HepG2 (cell line): ENCODE data around the gene PUS1. TPM values are rescaled to one million over a fixed set of nuclear protein-coding genes. Genes with fewer than 3 reads are reported as not detected.

Experiments
- ATAC-seq: fragments of 200-7000 bp; cut with Tn5 transposase; 3 replicates; pipeline ENCODE4 v1.9.1; 2020; ENCODE audit warnings: mild to moderate bottlenecking, moderate library complexity
- BruUV-seq: library from RNA; stranded (reverse); fragments of 400-500 nt; replicated peaks from 2 replicates; lab custom pipeline; 2021; lab: Mats Ljungman, UMichigan
- CTCF ChIA-PET: fragments of 300-600 bp; formaldehyde crosslinking; extraction: SDS; loops from one replicate; lab custom pipeline; 2021; ENCODE audit warnings: low total read pairs, inconsistent platforms, low intra/inter-chr PET ratio; lab: Yijun Ruan, JAX
- POLR2A ChIA-PET: fragments of 350-600 bp; sonication (Branson Sonifier 250); formaldehyde crosslinking; loops from one replicate; lab custom pipeline; 2020; ENCODE audit warnings: antibody characterized with exemption, inconsistent platforms; lab: Yijun Ruan, JAX
- DNase-seq: peaks from one replicate; pipeline ENCODE4 v3.0.0-alpha.2; 2015; ENCODE audit warnings: low spot score
- FAIRE-seq: peaks from 3 replicates; lab custom pipeline; 2011; peaks lifted over from hg19 to GRCh38; lab: Jason Lieb, UNC
- H2AFZ ChIP-seq: one replicate; pipeline ENCODE4 v1.6.1; 2011; ENCODE audit warnings: low read length, inconsistent platforms
- H3K27ac ChIP-seq: fragments of 300-600 bp; 3 replicates; pipeline ENCODE4 v1.8.0; 2011; ENCODE audit warnings: mixed run types, mild to moderate bottlenecking, mixed read lengths, low read length, inconsistent platforms; ENCODE audit not compliant: insufficient read depth; ENCODE audit errors: extremely low read length
- H3K27me3 ChIP-seq, 2 experiments: fragments of 200-600 bp in 1 of 2; 2 replicates in 1 of 2; 3 replicates in 1 of 2; pipeline versions ENCODE4 v1.6.0 to v1.8.0; 2011; ENCODE audit warnings: low read length in 2 of 2, mild to moderate bottlenecking in 2 of 2, moderate library complexity in 2 of 2, inconsistent platforms in 1 of 2; ENCODE audit not compliant: insufficient read depth in 2 of 2, control insufficient read depth in 1 of 2
- H3K36me3 ChIP-seq, 2 experiments: fragments of 200-600 bp in 1 of 2; replicated peaks in 1 of 2; 2 replicates in 1 of 2; 3 replicates in 1 of 2; pipeline versions ENCODE4 v1.5.1 to v1.8.0; 2011; ENCODE audit warnings: low read length in 2 of 2, inconsistent platforms in 1 of 2; ENCODE audit not compliant: insufficient read depth in 2 of 2, control insufficient read depth in 1 of 2
- H3K4me1 ChIP-seq: 2 replicates; pipeline ENCODE4 v1.5.1; 2012; ENCODE audit warnings: low read length, inconsistent platforms; ENCODE audit not compliant: insufficient read depth
- H3K4me2 ChIP-seq: 2 replicates; pipeline ENCODE4 v1.6.0; 2011; ENCODE audit warnings: low read depth, low read length, inconsistent platforms
- H3K4me3 ChIP-seq, 3 experiments: fragments of 200-600 bp in 1 of 3; sonication (generic), shearing (Covaris generic) in 1 of 3; replicated peaks in 1 of 3; 2 replicates each; pipeline ENCODE4 v1.5.1; 2011 to 2016; ENCODE audit warnings: low read length in 3 of 3, inconsistent platforms in 2 of 3, low read depth in 2 of 3, mild to moderate bottlenecking in 2 of 3, control low read depth in 1 of 3, mixed read lengths in 1 of 3; ENCODE audit not compliant: insufficient read depth in 1 of 3
- H3K79me2 ChIP-seq: one replicate; pipeline ENCODE4 v1.6.1; 2011; ENCODE audit warnings: low read length, inconsistent platforms; ENCODE audit not compliant: insufficient read depth
- H3K9ac ChIP-seq: 2 replicates; pipeline ENCODE4 v1.6.0; 2011; ENCODE audit warnings: mild to moderate bottlenecking, low read depth, low read length, inconsistent platforms; ENCODE audit not compliant: insufficient read depth
- H3K9me3 ChIP-seq: 2 replicates; pipeline ENCODE4 v1.5.1; 2012; ENCODE audit warnings: mild to moderate bottlenecking, low read length
- H4K20me1 ChIP-seq: 2 replicates; pipeline ENCODE4 v1.6.0; 2011; ENCODE audit warnings: inconsistent platforms, mild to moderate bottlenecking, low read length, moderate library complexity; ENCODE audit not compliant: insufficient read depth
- ZEB1 ChIP-seq: IDR thresholded peaks from 2 replicates; pipeline ENCODE4 v1.6.1; 2012; ENCODE audit warnings: mild to moderate bottlenecking, low read depth, inconsistent platforms; ENCODE audit not compliant: insufficient replicate concordance
- ZNF333 ChIP-seq: sonication (generic); formaldehyde crosslinking; IDR thresholded peaks from 2 replicates; pipeline ENCODE4 v1.4.0; 2020; ENCODE audit warnings: mild to moderate bottlenecking, missing genetic modification reagents, borderline replicate concordance
- ZNF337 ChIP-seq: sonication (generic); formaldehyde crosslinking; IDR thresholded peaks from 2 replicates; pipeline ENCODE4 v1.5.1; 2020; ENCODE audit warnings: missing genetic modification reagents, low read depth, mild to moderate bottlenecking, borderline replicate concordance
- ZNF589 ChIP-seq: sonication (generic); formaldehyde crosslinking; conservative IDR thresholded peaks from 2 replicates; pipeline ENCODE4 v1.8.0; 2022; ENCODE audit warnings: mild to moderate bottlenecking, moderate library complexity, missing genetic modification reagents
- WGBS: methylation state at CpG from one replicate; pipeline ENCODE4 v1.1.6; 2017; ENCODE audit warnings: low lambda C conversion rate; 5-methylcytosine and 5-hydroxymethylcytosine counted together
- in situ Hi-C: cut with HindIII; loops from 2 replicates; pipeline ENCODE4 v1.10.0; 2017; ENCODE audit warnings: low pct_unique_long_range_greater_than_20kb; ENCODE audit not compliant: extremely low pct_ligation_motif_present
- intact Hi-C: fragments of 100-400 bp; cut with micrococcal nuclease; formaldehyde crosslinking; loops from one replicate; pipeline ENCODE4 v1.10.0; 2022; ENCODE audit not compliant: unreplicated experiment
- polyA plus RNA-seq, 8 experiments: library from polyadenylated mRNA; depleted of rRNA in 3 of 8; stranded (reverse) in 7 of 8; unstranded in 1 of 8; fragments of >200 nt; fragmentation: Illumina TruSeq in 4 of 8; extraction: Trizol in 4 of 8; gene quantifications; 2 replicates each; pipeline versions ENCODE4 v1.2.1 to v1.2.3, GENCODE V29; 2011 to 2016; ENCODE audit warnings: low read depth in 4 of 8, missing spikeins in 1 of 8, mixed read lengths in 1 of 8; ENCODE audit not compliant: insufficient read depth in 1 of 8
- total RNA-seq, 5 experiments: library from RNA; depleted of rRNA; stranded (reverse); fragments of >200 nt; fragmentation: Illumina TruSeq; extraction: Trizol; gene quantifications; 2 replicates each; pipeline ENCODE4 v1.2.3, GENCODE V29; 2016; ENCODE audit warnings: low read depth in 1 of 5
- TF ChIP-seq, protein P1 (sequence below): sonication (generic); formaldehyde crosslinking; IDR thresholded peaks from 2 replicates; pipeline ENCODE4 v1.4.0; 2020; ENCODE audit warnings: missing genetic modification reagents, borderline replicate concordance
- TF ChIP-seq, protein P2 (sequence below): sonication (generic); formaldehyde crosslinking; IDR thresholded peaks from 2 replicates; pipeline ENCODE4 v1.5.0; 2020; ENCODE audit warnings: missing genetic modification reagents, mild to moderate bottlenecking, borderline replicate concordance
- TF ChIP-seq, protein P3 (sequence below): sonication (generic); formaldehyde crosslinking; IDR thresholded peaks from 2 replicates; pipeline ENCODE4 v1.4.0; 2020; ENCODE audit warnings: missing genetic modification reagents

Gene PUS1
- total and polyA plus RNA-seq, 2 of the 13 experiments (the other 11 are each of a cell fraction or from before 2014, with no cell fraction given) = 19.2 to 24.7 TPM

- TF ChIP-seq, protein P1, sequence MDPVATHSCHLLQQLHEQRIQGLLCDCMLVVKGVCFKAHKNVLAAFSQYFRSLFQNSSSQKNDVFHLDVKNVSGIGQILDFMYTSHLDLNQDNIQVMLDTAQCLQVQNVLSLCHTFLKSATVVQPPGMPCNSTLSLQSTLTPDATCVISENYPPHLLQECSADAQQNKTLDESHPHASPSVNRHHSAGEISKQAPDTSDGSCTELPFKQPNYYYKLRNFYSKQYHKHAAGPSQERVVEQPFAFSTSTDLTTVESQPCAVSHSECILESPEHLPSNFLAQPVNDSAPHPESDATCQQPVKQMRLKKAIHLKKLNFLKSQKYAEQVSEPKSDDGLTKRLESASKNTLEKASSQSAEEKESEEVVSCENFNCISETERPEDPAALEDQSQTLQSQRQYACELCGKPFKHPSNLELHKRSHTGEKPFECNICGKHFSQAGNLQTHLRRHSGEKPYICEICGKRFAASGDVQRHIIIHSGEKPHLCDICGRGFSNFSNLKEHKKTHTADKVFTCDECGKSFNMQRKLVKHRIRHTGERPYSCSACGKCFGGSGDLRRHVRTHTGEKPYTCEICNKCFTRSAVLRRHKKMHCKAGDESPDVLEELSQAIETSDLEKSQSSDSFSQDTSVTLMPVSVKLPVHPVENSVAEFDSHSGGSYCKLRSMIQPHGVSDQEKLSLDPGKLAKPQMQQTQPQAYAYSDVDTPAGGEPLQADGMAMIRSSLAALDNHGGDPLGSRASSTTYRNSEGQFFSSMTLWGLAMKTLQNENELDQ (CRISPR knock-in tag) = no peak
- TF ChIP-seq ZEB1 (no peak), ZNF589 (no peak)
- TF ChIP-seq, protein P2, sequence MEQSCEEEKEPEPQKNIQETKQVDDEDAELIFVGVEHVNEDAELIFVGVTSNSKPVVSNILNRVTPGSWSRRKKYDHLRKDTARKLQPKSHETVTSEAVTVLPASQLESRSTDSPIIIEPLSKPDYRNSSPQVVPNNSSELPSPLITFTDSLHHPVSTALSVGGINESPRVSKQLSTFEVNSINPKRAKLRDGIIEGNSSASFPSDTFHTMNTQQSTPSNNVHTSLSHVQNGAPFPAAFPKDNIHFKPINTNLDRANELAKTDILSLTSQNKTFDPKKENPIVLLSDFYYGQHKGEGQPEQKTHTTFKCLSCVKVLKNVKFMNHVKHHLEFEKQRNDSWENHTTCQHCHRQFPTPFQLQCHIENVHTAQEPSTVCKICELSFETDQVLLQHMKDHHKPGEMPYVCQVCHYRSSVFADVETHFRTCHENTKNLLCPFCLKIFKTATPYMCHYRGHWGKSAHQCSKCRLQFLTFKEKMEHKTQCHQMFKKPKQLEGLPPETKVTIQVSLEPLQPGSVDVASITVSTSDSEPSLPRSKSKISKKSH (CRISPR knock-in tag) = no peak
These were observed 58.5 kb downstream of the PUS1 start (continued) for GRCh38 chr12:131987552-131987951.

- in situ Hi-C loops = no loop called here
- ATAC-seq = no peak
- BruUV-seq = no TSS peak
- H2AFZ ChIP-seq = no peak overlapping the region
- H3K4me3 ChIP-seq = no peak overlapping the region
- H3K9me3 ChIP-seq = no peaks in the 10 kb centered on the region
- ChIA-PET CTCF (no interaction called here), POLR2A (no interaction called here)
- TF ChIP-seq, protein P3, sequence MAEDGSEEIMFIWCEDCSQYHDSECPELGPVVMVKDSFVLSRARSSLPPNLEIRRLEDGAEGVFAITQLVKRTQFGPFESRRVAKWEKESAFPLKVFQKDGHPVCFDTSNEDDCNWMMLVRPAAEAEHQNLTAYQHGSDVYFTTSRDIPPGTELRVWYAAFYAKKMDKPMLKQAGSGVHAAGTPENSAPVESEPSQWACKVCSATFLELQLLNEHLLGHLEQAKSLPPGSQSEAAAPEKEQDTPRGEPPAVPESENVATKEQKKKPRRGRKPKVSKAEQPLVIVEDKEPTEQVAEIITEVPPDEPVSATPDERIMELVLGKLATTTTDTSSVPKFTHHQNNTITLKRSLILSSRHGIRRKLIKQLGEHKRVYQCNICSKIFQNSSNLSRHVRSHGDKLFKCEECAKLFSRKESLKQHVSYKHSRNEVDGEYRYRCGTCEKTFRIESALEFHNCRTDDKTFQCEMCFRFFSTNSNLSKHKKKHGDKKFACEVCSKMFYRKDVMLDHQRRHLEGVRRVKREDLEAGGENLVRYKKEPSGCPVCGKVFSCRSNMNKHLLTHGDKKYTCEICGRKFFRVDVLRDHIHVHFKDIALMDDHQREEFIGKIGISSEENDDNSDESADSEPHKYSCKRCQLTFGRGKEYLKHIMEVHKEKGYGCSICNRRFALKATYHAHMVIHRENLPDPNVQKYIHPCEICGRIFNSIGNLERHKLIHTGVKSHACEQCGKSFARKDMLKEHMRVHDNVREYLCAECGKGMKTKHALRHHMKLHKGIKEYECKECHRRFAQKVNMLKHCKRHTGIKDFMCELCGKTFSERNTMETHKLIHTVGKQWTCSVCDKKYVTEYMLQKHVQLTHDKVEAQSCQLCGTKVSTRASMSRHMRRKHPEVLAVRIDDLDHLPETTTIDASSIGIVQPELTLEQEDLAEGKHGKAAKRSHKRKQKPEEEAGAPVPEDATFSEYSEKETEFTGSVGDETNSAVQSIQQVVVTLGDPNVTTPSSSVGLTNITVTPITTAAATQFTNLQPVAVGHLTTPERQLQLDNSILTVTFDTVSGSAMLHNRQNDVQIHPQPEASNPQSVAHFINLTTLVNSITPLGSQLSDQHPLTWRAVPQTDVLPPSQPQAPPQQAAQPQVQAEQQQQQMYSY = no peak
- TF ChIP-seq ZNF333 (CRISPR knock-in tag) (no peak), ZNF337 (CRISPR knock-in tag) (no peak)
- no peaks in the 10 kb centered on the region for H3K4me1 ChIP-seq
- no peak for FAIRE-seq
- DNase-seq = no peak
- H3K27me3 ChIP-seq = no peaks in the 10 kb centered on the region
- no peaks in the 10 kb centered on the region for H3K79me2 ChIP-seq
- H3K36me3 ChIP-seq = peaks cover 41 to 81% of the 10 kb centered on the region in 2 experiments
- no peak overlapping the region for H3K9ac ChIP-seq
- intact Hi-C loops = no loop called here
- H3K4me2 ChIP-seq = no peak overlapping the region
- H3K27ac ChIP-seq = no peak overlapping the region
- H4K20me1 ChIP-seq = no peaks in the 10 kb centered on the region
- 97% methylated on average over 7 of the region's 8 CpGs for WGBS
These were observed 59.1 kb downstream of the PUS1 start for GRCh38 chr12:131988054-131988796.
